ENCODE results near the gene CALML3. TPM values are rescaled to one million over a fixed set of nuclear protein-coding genes. Genes with fewer than 3 reads are reported as not detected.
A peak's percentile ranks its signal among the peaks of the same experiment; 100 is the strongest.

The CALML3 gene
- total and polyA plus RNA-seq, 2 of the 13 experiments (the other 11 are each of a cell fraction or from before 2014, with no cell fraction given): not detected

- peak; percentile 45; the same call in 1 of the 2 replicates for TF ChIP-seq ZBTB38 (CRISPR knock-in tag; IDR thresholded peaks at IDR 0.05)
- 0 out of 2 replicates have a peak, but pooled peaks have one; percentile 63 for TF ChIP-seq ZNF598 (CRISPR knock-in tag; IDR thresholded peaks at IDR 0.05; ENCODE audit: borderline replicate concordance)
- TF ChIP-seq, protein P1, sequence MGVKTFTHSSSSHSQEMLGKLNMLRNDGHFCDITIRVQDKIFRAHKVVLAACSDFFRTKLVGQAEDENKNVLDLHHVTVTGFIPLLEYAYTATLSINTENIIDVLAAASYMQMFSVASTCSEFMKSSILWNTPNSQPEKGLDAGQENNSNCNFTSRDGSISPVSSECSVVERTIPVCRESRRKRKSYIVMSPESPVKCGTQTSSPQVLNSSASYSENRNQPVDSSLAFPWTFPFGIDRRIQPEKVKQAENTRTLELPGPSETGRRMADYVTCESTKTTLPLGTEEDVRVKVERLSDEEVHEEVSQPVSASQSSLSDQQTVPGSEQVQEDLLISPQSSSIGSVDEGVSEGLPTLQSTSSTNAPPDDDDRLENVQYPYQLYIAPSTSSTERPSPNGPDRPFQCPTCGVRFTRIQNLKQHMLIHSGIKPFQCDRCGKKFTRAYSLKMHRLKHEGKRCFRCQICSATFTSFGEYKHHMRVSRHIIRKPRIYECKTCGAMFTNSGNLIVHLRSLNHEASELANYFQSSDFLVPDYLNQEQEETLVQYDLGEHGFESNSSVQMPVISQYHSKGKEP (CRISPR knock-in tag; IDR thresholded peaks at IDR 0.05): no peak
- TF ChIP-seq ATF7-NPFF (CRISPR knock-in tag; IDR thresholded peaks at IDR 0.05; ENCODE audit: low read depth): no peak
- TF ChIP-seq SOX5 (CRISPR knock-in tag; IDR thresholded peaks at IDR 0.05; ENCODE audit: borderline replicate concordance): peak; percentile 72; the same call in 1 of the 2 replicates
- TF ChIP-seq MIXL1 (CRISPR knock-in tag; IDR thresholded peaks at IDR 0.05): no peak; the same call in 1 of the 2 replicates
- TF ChIP-seq, protein P2, sequence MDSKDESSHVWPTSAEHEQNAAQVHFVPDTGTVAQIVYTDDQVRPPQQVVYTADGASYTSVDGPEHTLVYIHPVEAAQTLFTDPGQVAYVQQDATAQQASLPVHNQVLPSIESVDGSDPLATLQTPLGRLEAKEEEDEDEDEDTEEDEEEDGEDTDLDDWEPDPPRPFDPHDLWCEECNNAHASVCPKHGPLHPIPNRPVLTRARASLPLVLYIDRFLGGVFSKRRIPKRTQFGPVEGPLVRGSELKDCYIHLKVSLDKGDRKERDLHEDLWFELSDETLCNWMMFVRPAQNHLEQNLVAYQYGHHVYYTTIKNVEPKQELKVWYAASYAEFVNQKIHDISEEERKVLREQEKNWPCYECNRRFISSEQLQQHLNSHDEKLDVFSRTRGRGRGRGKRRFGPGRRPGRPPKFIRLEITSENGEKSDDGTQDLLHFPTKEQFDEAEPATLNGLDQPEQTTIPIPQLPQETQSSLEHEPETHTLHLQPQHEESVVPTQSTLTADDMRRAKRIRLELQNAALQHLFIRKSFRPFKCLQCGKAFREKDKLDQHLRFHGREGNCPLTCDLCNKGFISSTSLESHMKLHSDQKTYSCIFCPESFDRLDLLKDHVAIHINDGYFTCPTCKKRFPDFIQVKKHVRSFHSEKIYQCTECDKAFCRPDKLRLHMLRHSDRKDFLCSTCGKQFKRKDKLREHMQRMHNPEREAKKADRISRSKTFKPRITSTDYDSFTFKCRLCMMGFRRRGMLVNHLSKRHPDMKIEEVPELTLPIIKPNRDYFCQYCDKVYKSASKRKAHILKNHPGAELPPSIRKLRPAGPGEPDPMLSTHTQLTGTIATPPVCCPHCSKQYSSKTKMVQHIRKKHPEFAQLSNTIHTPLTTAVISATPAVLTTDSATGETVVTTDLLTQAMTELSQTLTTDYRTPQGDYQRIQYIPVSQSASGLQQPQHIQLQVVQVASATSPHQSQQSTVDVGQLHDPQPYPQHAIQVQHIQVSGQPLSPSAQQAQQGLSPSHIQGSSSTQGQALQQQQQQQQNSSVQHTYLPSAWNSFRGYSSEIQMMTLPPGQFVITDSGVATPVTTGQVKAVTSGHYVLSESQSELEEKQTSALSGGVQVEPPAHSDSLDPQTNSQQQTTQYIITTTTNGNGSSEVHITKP (CRISPR knock-in tag; IDR thresholded peaks at IDR 0.05; ENCODE audit: low read depth): peak; percentile 17; the same call in 1 of the 2 replicates
- no peak for TF ChIP-seq ATF1 (CRISPR knock-in tag; IDR thresholded peaks at IDR 0.05)
- no peak for TF ChIP-seq CAMTA2 (CRISPR knock-in tag; IDR thresholded peaks at IDR 0.05; ENCODE audit: borderline replicate concordance)
- peak; percentile 55 for TF ChIP-seq ERF (CRISPR knock-in tag; IDR thresholded peaks at IDR 0.05)
- TF ChIP-seq ZNF572 (CRISPR knock-in tag; IDR thresholded peaks at IDR 0.05): peak; percentile 46; the same call in 1 of the 2 replicates
- TF ChIP-seq, protein P3, sequence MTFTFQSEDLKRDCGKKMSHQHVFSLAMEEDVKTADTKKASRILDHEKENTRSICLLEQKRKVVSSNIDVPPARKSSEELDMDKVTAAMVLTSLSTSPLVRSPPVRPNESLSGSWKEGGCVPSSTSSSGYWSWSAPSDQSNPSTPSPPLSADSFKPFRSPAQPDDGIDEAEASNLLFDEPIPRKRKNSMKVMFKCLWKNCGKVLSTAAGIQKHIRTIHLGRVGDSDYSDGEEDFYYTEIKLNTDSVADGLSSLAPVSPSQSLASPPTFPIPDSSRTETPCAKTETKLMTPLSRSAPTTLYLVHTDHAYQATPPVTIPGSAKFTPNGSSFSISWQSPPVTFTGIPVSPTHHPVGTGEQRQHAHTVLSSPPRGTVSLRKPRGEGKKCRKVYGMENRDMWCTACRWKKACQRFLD (CRISPR knock-in tag; IDR thresholded peaks at IDR 0.05; ENCODE audit: borderline replicate concordance): 0 out of 2 replicates have a peak, but pooled peaks have one; percentile 9
- no peak for TF ChIP-seq HOXA7 (CRISPR knock-in tag; IDR thresholded peaks at IDR 0.05)
- TF ChIP-seq DR1 (CRISPR knock-in tag; IDR thresholded peaks at IDR 0.05): 0 out of 2 replicates have a peak, but pooled peaks have one; percentile 19
- 0 out of 2 replicates have a peak, but pooled peaks have one; percentile 55 for TF ChIP-seq ZNF788 (CRISPR knock-in tag; IDR thresholded peaks at IDR 0.05; ENCODE audit: borderline replicate concordance)
- TF ChIP-seq, protein P4, sequence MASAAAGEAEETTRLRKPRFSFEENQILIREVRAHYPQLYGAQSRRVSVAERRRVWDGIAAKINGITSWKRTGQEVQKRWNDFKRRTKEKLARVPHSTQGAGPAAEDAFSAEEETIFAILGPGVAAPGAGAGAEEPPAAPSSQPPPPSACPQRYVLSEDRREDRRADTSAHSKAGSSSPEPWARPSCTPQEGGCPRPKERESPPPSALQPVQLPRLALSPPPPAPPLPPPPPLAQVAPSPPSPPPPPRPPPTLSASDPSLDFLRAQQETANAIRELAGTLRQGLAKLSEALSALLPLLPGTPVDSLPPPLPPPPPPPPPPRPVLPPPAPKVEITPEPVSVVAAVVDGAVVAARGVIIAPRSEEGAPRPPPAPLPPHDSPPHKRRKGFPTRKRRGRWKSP (CRISPR knock-in tag; IDR thresholded peaks at IDR 0.05): 0 out of 2 replicates have a peak, but pooled peaks have one; percentile 38
- peak; percentile 37 to 67; a peak in 3 of 4 replicates for TF ChIP-seq NR2F1 (CRISPR knock-in tag; IDR thresholded peaks at IDR 0.05)
- peak; percentile 67; the same call in 1 of the 2 replicates for TF ChIP-seq NRL (CRISPR knock-in tag; IDR thresholded peaks at IDR 0.05; ENCODE audit: borderline replicate concordance)
- TF ChIP-seq JDP2 (CRISPR knock-in tag; IDR thresholded peaks at IDR 0.05; ENCODE audit: borderline replicate concordance): no peak
- TF ChIP-seq PREB (CRISPR knock-in tag; IDR thresholded peaks at IDR 0.05): no peak
Measured at GRCh38 chr10:5547931-5548660, 23.3 kb downstream of the CALML3 start (continued).

Measured in HepG2 (cell line).